Activated naive CD4-positive, alpha-beta T cell (primary cell): ENCODE measurements around the gene PFAS.
"Not testable (repeated sequence)": the region's sequence is repeated elsewhere in the genome, so short reads cannot be mapped to it uniquely, and the experiment has no call there.

Source experiments
- DNase-seq, 4 experiments: peaks; one replicate each; lab custom pipeline; 2025; lab: John Stamatoyannopoulos, UW

Gene PFAS

DNA sequence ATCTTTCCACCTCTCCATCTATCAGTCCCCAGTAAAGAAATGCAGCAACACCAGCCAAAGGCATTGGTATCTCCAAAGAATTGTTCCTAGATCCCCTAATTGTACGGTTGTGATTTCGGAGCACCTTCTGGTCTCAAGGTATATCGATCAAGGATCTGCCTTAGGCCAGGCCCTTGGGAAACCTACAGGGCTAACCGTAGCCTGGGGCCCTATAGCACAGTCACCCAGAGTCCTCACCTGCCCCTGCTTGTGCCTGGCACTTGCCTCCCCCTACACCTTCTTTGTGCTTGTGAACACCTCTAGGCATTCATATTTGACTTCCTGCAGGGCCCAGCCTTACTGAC, 21.9 kb upstream of the PFAS start:
- DNase-seq, result no peak

DNA sequence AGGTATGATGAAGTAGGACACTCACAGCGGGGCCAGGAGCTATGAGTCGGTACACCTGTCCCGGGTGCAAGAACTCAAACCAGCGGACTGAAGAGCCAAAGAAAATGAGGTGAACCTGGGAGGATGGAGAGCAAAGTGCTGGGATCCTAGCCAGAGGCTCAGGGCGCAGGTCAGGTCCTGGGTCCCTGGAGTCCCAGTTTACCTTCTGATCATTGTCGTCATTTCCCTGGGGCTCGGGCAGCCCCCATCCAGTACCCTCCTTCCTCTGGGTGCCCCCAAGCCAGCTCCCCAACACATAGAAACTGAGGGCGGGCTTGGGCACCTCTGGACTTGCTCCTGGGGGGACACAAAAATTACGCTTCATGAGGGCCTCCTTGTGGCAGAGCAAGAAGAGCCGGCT, 17.4 kb upstream of the PFAS start:
- no peak for DNase-seq

DNA sequence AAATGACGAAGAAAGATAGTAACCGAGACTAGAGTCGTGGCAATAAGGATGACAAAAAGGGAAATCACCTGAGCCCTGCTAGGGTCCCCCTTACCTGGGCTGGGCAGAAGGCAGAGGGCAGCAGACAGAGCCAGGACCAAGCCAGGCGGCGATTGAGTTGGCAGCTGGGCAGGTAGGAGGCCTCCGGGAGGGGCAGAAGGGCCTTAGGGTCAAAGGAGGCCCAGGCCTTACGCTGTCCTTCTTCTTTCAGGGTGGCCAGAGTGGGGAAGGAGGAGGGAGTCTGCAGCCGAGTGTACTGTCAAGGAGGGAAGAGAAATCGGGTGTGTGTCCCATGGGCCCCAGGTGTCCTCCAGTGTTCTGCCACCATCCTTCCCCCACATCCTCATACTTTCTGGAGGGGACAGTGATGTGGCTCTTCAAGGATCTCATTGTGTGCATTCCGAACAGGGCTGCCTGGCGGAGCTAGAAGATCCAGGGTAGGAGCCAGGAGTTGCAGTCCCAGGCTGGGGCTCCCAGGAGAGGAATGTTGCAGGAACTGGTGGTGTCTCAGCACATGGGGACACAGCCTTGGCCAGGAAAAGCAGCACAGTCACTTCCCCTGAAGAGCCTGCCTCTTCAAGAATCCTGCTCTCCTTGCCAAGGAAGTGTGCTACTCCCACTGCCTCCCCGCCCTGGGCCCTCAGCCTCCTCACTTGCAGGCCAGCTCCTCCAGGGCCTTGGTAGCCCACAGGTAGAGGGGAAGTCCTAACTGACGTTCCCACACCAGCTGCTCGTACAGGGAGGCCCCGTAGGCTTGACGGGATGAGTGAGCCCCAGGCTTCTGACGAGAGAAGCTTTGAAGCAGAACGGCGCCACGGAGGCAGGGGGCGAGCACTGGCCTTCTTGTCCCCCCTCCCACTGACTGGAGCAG, 14.5 kb upstream of the PFAS start:
- DNase-seq, result no peak

DNA sequence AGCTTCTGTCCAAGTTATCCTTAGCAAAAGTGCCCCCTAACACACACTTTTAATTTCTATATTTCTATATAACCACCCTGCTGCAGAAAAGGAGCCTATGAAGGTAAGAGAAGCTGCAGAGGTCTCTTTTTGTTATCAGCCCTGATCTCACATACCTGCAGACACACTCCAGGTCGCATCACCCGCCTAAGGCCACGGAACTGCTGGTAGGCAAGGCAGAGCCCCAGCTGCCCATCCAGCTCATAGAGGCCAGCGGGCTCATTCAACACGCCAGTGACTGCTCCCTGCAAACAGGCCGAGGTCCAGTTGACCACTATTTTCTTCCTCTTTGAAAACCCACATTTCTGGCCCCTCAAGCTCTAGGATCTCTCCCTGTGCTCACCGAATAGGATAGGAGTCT, 13.4 kb upstream of the PFAS start:
- DNase-seq, result no peak

DNA sequence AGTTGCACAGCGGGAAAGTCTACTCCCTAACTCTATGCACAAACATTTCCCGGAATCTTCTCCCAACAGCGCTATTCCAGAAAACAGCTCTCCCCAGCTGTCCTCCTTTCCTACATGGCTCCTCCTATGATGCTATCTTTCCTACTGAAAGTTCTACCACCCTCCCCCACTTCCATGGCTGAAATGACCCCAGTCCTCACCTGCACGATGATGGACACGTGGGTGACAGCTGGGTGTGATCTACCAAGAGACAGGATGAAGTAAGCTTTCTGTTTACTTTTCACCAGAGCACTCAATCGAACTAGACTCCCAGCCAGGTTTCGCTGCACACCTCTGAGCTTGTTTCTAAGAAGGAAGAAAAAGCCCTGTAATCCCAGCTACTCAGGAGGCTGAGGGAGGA, 11.9 kb upstream of the PFAS start:
- no peak for DNase-seq

DNA sequence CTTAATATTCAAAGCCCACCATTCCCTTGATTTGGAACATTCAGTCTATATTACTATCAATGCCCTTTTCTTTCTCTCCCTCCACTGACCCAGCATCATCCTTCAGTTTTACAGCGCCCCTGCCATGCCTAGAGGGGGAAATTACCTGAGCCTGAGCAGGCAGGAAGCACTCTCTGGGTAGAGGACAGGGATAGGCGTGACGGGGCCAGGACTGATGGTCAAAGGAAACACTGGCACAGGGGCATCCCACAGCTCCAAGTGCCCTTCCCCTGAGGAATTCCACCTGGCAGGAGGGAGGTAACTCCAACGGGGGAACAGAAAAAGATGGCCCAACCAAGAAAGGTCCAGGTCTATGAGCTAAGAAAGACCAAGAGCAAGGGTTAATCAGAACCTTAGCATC, 11.2 kb upstream of the PFAS start:
- DNase-seq, result no peak

DNA sequence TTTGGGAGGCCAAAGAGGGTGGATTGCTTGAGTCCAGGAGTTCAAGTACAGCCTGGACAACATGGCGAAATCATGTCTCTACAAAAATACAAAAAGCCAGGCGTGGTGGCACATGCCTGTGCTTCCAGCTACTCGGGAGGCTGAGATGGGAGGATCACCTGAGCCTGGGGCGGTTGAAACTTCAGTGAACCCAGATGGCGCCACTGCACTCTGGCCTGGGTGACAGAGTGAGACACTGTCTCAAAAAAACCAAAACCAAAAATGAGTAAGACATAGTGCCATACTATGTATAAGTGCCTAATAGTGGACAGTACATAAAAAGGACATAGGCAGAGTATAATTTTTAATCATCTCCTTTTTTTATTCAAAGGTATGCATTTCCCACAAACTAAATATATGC, 5.3 kb upstream of the PFAS start:
- no peak for DNase-seq

DNA sequence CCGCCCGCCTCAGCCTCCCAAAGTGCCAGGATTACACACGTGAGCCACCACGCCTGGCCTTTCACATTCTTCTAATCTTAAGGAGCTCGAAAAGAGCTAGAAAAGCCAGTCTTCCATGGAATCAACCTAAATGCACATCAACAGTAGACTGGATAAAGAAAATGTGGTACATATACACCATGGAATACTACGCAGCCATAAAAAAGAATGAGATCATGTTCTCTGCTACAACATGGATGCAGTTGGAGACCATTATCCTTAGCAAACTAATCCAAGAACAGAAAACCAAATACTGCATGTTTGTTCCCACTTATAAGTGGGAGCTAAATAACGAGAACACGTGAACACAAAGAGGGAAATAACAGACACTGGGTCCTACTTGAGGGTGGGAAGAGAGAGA, 4.3 kb upstream of the PFAS start:
- no peak for DNase-seq

DNA sequence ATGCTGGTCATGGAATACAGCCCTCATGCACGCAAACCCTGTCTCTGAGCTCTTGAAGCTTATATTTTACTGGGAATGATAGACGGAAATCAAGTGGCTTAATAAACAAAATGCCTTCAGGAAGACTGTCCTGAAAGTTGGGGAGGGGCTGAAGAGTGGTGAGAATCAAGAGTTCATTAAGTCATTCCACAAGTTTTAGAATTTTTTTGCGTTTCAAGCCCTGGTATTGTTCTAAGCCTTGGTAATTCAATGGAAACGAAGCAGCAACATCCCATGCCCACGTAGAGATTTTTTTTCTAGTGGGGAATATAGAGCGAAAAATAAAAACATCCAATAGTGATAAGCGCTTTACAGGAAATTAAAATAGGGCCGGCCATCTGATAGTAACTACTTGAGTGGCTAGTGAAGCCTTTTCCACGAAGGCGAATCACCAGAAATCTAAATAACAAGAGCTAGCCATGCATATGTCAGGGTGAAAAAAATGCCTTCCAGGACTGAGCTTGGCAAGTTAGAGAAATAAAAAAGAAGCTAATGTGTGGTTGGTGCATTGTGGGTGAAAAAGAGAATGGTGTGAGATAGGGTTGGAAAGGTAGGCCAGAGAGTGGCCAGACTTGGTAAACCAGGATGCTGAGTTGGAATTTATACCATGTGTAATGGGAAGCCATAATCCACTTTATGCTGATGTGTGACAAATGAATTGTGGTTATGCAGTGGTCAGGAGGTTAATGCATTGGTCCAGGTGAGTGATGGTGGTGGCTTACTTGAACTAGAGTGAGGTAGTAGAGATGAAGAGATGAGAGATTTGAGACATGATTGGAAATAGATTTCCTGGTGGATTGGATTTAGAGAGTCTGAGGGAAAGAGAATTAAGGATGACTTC, 772 bp downstream of the PFAS start:
- DNase-seq, result no peak

DNA sequence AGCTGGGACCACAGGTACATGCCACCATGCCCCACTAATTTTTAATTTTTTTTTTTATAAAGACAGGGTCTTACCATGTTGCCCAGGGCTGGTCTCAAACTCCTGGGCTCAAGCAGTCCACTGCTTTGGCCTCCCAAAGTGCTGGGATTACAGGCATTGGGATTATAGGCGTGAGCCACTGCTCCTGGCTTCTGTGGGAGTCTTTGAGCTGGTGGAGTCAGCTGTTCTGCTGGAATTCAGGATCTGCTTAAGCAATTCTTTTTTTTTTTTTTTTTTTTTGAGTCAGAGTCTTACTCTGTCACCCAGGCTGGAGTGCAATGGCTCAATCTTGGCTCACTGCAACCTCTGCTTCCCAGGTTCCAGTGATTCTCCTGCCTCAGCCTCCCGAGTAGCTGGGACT, 2.3 kb downstream of the PFAS start:
- DNase-seq, result not testable (repeated sequence)

DNA sequence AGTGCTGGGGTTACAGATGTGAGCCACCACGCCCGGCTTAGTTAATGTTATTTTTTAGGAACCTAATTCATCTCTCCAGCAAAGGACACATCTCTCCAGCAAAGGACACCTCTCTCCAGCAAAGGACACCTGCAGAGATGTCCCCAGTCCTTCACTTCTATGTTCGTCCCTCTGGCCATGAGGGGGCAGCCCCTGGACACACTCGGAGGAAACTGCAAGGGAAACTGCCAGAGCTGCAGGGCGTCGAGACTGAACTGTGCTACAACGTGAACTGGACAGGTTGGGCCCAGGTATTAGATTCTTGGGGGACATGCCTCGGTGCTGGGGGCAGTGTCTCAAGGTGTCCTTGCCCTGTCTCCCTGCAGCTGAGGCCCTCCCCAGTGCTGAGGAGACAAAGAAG, 4.7 kb downstream of the PFAS start:
- no peak for DNase-seq

DNA sequence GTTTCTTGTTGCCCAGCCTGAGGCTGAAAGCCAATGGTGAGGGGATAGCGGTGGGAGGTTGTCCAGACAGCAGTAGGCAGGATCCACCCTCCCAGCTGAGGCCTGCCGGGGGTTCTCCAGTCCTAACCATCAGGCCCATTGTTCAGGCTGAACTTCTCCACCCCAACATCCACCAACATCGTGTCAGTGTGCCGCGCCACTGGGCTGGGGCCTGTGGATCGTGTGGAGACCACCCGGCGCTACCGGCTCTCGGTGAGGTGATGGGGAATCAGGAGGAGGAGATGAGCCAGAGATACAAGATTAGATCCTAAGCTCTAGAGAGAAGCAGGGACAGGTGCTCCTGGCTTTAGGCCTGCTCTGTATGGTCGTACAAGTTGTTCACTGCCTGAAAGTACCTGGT, 5.8 kb downstream of the PFAS start:
- DNase-seq, result no peak

DNA sequence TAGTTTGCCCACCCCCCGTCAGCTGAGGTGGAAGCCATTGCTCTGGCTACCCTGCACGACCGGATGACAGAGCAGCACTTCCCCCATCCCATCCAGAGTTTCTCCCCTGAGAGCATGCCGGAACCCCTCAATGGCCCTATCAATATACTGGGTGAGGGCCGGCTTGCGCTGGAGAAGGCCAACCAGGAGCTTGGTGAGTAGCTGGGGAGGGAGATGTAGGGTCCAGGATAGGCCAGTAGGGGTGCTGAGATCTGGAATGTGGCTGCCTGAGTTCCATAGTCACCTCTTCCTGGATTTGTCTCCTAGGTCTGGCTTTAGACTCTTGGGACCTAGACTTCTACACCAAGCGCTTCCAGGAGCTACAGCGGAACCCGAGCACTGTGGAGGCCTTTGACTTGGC, 6.4 kb downstream of the PFAS start:
- no peak for DNase-seq

DNA sequence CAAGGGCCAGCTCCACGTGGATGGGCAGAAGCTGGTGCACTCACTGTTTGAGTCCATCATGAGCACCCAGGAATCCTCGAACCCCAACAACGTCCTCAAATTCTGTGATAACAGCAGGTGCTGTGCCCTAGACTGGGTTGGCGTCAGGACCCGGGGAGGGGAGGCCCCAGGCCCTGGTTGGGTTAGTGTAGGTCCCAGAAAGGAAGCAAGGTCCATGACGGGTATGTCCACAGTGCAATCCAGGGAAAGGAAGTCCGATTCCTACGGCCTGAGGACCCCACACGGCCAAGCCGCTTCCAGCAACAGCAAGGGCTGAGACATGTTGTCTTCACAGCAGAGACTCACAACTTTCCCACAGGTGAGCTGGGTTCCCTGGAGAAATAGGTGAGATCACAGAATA, 7.2 kb downstream of the PFAS start:
- no peak for DNase-seq

DNA sequence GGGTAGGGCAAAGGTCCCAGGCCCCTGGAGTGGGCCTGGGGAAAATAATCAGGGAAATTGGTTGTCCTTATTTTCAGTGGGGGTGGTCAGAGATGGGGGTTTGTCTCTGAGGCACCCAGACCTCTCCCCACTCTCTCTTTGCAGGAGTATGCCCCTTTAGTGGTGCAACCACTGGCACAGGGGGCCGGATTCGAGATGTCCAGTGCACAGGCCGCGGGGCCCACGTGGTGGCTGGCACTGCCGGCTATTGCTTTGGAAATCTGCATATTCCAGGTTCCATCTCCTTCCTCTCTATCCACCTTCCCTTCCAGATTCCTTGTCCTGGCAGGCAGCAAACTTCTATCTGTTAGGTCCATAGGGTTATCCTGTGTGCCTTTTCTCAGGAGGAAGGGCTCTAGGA, 7.6 kb downstream of the PFAS start:
- no peak for DNase-seq

DNA sequence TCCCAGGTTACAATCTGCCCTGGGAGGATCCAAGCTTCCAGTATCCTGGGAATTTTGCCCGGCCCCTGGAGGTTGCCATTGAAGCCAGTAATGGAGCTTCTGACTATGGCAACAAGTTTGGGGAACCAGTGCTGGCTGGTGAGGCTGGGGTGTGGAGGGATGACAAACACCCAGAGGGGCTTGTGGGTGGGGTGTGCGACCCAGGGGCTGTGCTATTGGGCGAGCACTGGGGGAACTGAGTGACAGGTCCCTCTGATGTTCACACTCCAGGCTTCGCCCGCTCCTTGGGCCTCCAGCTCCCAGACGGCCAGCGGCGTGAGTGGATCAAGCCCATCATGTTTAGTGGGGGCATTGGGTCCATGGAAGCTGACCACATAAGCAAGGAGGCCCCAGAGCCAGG, 8.7 kb downstream of the PFAS start:
- DNase-seq, result no peak

DNA sequence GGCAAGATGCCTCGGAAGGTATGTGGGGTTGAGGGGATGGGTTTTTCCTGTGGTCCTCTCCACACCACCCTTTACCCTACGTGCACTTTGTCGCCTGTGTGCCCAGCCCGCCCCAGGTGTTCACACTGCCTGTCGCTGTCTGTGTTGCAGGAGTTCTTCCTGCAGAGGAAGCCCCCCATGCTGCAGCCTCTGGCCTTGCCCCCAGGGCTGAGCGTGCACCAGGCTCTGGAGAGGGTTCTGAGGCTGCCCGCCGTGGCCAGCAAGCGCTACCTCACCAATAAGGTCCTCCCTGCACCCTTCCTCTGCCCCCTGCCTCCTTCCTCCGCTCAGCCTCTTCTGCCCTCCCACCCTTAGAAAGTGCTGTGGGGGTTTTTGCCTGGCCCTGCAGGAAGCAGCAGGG, 15.2 kb downstream of the PFAS start:
- no peak for DNase-seq

DNA sequence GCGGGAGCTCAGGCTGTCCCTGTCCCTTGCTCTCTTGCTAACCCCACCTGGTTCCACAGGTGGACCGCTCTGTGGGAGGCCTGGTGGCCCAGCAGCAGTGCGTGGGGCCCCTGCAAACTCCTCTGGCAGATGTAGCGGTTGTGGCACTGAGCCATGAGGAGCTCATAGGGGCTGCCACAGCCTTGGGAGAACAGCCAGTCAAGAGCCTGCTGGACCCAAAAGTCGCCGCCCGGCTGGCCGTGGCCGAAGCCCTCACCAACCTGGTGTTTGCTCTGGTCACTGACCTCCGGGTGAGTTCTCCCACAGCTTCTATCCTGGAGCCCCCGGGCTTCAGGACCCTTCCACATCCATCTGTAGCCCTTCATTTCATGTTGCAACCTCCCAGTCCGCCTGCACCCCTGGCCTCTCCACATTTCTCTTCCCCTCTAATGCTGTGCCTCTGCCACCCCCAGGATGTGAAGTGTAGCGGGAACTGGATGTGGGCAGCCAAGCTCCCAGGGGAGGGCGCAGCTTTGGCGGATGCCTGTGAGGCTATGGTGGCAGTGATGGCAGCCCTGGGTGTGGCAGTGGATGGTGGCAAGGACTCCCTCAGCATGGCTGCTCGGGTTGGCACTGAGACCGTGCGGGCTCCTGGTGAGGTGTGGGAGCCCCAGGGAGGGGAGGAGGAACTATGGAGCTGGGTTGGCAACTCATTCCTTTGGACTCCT, 15.9 kb downstream of the PFAS start:
- DNase-seq, result no peak

DNA sequence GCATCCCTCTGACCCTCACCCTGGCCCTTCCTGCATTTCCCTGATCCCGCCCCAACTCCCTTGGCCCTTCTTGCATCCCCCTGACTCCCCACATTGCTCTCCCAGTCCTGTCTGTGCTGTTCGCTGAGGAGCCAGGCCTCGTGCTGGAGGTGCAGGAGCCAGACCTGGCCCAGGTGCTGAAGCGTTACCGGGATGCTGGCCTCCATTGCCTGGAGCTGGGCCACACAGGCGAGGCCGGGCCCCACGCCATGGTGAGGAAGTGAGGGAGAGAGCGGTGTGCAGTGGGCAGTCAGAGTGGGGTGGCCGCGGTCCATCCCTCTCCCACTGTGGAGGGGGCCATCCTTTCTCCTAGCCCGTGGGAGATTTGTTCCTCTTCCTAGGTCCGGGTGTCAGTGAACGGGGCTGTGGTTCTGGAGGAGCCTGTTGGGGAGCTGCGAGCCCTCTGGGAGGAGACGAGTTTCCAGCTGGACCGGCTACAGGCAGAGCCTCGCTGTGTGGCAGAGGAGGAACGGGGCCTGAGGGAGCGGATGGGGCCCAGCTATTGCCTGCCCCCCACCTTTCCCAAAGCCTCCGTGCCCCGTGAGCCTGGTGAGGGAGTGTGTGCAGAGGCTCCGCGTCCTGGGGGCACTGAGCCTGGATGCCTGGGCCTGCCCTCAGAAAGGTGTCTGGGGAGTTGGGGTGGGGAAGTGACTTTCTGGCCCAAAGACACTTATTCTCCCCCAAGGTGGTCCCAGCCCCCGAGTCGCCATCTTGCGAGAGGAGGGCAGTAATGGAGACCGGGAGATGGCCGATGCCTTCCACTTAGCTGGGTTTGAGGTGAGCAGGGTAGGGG, 17.8 kb downstream of the PFAS start:
- no peak for DNase-seq

DNA sequence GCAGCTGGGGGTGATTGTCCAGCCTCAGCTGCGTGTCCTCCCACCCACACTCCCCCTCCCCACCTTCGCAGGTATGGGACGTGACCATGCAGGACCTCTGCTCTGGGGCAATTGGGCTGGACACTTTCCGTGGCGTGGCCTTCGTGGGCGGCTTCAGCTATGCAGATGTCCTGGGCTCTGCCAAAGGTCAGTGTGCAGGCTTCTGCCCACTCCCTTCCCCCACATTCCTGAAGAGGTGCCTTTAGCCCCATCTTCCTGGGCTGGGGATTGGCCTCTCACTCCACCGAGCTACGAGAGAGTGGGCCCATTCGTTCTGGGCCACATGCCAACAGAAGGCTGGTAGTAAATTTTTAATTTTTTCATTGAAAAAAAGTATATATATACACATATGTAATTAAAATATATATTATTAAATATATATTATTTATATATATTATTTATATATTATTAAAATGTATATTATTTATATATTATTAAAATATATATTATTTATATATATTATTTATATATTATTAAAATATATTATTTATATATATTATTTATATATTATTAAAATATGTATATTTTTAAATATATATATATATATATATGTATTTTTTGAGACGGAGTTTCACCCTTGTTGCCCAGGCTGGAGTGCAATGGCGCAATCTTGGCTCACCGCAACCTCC, 18.5 kb downstream of the PFAS start:
- DNase-seq, result no peak

DNA sequence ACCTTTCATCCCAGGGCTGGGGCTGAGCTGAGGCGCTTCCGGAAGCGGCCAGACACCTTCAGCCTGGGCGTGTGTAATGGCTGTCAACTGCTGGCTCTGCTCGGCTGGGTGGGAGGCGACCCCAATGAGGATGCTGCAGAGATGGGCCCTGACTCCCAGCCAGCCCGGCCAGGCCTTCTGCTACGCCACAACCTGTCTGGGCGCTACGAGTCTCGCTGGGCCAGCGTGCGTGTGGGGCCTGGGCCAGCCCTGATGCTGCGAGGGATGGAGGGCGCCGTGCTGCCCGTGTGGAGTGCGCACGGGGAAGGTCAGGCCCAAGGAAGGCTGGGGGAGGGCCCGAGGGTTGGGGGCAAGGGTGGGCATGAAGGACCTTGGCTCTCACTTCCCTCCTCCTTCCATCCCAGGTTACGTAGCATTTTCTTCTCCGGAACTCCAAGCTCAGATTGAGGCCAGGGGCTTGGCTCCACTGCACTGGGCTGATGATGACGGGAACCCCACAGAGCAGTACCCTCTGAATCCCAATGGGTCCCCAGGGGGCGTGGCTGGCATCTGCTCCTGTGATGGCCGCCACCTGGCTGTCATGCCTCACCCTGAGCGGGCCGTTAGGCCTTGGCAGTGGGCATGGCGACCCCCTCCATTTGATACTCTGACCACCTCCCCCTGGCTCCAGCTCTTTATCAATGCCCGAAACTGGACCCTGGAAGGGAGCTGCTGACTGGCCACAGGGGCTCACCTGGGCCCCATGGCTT, 19.6 kb downstream of the PFAS start:
- no peak for DNase-seq
